ENCODE data around the gene EXD3.
A peak's percentile ranks its signal among the peaks of the same experiment; 100 is the strongest.

The EXD3 gene

GRCh38 chr9:137437691-137438590 lies 15.0 kb upstream of the EXD3 start:
- TF ChIP-seq FOXM1 (IDR thresholded peaks at IDR 0.05; ENCODE audit: borderline replicate concordance, low read depth): no peak
- no peak for TF ChIP-seq RAD21 (IDR thresholded peaks at IDR 0.05; ENCODE audit: low read depth)
- TF ChIP-seq ZBTB7A (IDR thresholded peaks at IDR 0.05; ENCODE audit: low read depth): peak; percentile 43; the same call in 1 of the 2 replicates
- no peak for TF ChIP-seq CEBPB (IDR thresholded peaks at IDR 0.05)
- TF ChIP-seq EP300 (IDR thresholded peaks at IDR 0.05; ENCODE audit: borderline replicate concordance): no peak
- no peak for TF ChIP-seq TCF12 (IDR thresholded peaks at IDR 0.05; ENCODE audit: low read depth)

GRCh38 chr9:137436761-137437600 lies 14.0 kb upstream of the EXD3 start:
- TF ChIP-seq CEBPB (IDR thresholded peaks at IDR 0.05): no peak
- TF ChIP-seq TCF12 (IDR thresholded peaks at IDR 0.05; ENCODE audit: low read depth): 0 out of 2 replicates have a peak, but pooled peaks have one; percentile 12
- no peak for TF ChIP-seq TEAD4 (IDR thresholded peaks at IDR 0.05)
- TF ChIP-seq CREB1 (IDR thresholded peaks at IDR 0.05; ENCODE audit: low read depth): no peak
- no peak for TF ChIP-seq EGR1 (IDR thresholded peaks at IDR 0.05)
- TF ChIP-seq EP300 (IDR thresholded peaks at IDR 0.05; ENCODE audit: borderline replicate concordance): no peak; the same call in 1 of the 2 replicates

GRCh38 chr9:137435980-137436760 lies 13.2 kb upstream of the EXD3 start:
- TF ChIP-seq USF1 (IDR thresholded peaks at IDR 0.05) (no peak), MAX (IDR thresholded peaks at IDR 0.05) (peak; percentile 65), TAF1 (IDR thresholded peaks at IDR 0.05; ENCODE audit: low read depth) (0 out of 2 replicates have a peak, but pooled peaks have one; percentile 22), TEAD4 (IDR thresholded peaks at IDR 0.05) (peak; percentile 61; the same call in 1 of the 2 replicates), RAD21 (IDR thresholded peaks at IDR 0.05; ENCODE audit: low read depth) (no peak; the same call in none of the 2 replicates), REST (IDR thresholded peaks at IDR 0.05; ENCODE audit: low read depth) (no peak), CEBPB (IDR thresholded peaks at IDR 0.05) (no peak), EGR1 (IDR thresholded peaks at IDR 0.05) (peak; percentile 95), TCF12 (IDR thresholded peaks at IDR 0.05; ENCODE audit: low read depth) (peak; percentile 86), FOXM1 (IDR thresholded peaks at IDR 0.05; ENCODE audit: borderline replicate concordance, low read depth) (no peak), ZBTB7A (IDR thresholded peaks at IDR 0.05; ENCODE audit: low read depth) (0 out of 2 replicates have a peak, but pooled peaks have one; percentile 23), EP300 (IDR thresholded peaks at IDR 0.05; ENCODE audit: borderline replicate concordance) (peak; percentile 65), CREB1 (IDR thresholded peaks at IDR 0.05; ENCODE audit: low read depth) (no peak), NFIC (IDR thresholded peaks at IDR 0.05) (peak; percentile 93), YY1 (IDR thresholded peaks at IDR 0.05; ENCODE audit: low read depth) (no peak; the same call in 1 of the 2 replicates)

- TF ChIP-seq TEAD4 (IDR thresholded peaks at IDR 0.05) (no peak), ZBTB7A (IDR thresholded peaks at IDR 0.05; ENCODE audit: low read depth) (peak; percentile 19; the same call in 1 of the 2 replicates)
These were observed 12.5 kb upstream of the EXD3 start for GRCh38 chr9:137435381-137435891.

GRCh38 chr9:137434498-137435380 lies 11.8 kb upstream of the EXD3 start:
- TF ChIP-seq CREB1 (IDR thresholded peaks at IDR 0.05; ENCODE audit: low read depth) (no peak), CEBPB (IDR thresholded peaks at IDR 0.05) (no peak), YY1 (IDR thresholded peaks at IDR 0.05; ENCODE audit: low read depth) (no peak), TEAD4 (IDR thresholded peaks at IDR 0.05) (no peak), EGR1 (IDR thresholded peaks at IDR 0.05) (peak; percentile 28; the same call in 1 of the 2 replicates), FOXM1 (IDR thresholded peaks at IDR 0.05; ENCODE audit: borderline replicate concordance, low read depth) (no peak)

- no peak for TF ChIP-seq CEBPB (IDR thresholded peaks at IDR 0.05)
- no peak for TF ChIP-seq USF1 (IDR thresholded peaks at IDR 0.05)
- no peak for TF ChIP-seq YY1 (IDR thresholded peaks at IDR 0.05; ENCODE audit: low read depth)
- no peak for TF ChIP-seq TAF1 (IDR thresholded peaks at IDR 0.05; ENCODE audit: low read depth)
- no peak for TF ChIP-seq MAX (IDR thresholded peaks at IDR 0.05)
These were observed 11.0 kb upstream of the EXD3 start for GRCh38 chr9:137433916-137434431.

Measured in Ishikawa (cell line).